ENCODE data around the gene ANKRD66. TPM values are rescaled to one million over a fixed set of nuclear protein-coding genes. Genes with fewer than 3 reads are reported as not detected.

ANKRD66 gene
- total RNA-seq, 4 donors from 2014 or later, result 2.3 TPM; not detected in 3

DNA sequence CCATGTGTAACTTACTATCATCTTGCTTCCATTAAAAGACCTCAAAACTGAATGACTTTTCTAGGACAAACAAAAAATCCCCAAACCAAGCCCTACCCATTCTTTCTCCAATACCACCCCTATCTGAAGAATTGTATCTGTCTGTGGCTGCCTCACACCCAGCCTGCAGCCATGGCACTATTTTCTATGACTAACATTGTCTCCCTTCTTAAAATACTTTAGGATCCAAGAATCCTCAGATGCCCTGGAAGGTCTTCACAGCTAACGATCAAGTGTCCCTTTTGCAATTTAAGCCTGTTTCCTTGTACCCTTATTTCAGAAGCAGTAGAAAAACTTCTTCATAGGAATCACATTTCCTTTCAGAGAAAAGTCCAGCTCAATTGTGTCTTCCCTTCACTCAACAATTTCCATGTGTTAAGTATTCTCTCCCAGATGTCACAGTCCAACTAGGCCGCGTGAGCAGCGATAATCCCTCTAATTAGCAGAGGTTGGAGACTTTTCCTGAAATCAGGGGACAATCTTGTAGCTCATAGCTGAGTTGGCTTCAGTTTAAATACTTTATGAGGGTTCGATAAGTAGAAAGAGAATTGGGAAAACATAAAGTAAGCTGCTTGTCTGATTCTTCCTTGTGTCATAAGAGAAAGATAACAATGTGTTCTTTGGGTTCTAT lies 41.3 kb downstream of the ANKRD66 start:
- no peaks in the 10 kb centered on the region for H3K9me3 ChIP-seq
- no peaks in the 10 kb centered on the region for H3K27me3 ChIP-seq
- no peak overlapping the region for H3K27ac ChIP-seq
- no peak for DNase-seq
- no peak for TF ChIP-seq POLR2A (IDR thresholded peaks at IDR 0.05)
- intact Hi-C loops (cut with DNase I; ENCODE audit: low total_unique reads), result no loop called here
- no peak overlapping the region for H3K4me3 ChIP-seq
- no peaks in the 10 kb centered on the region for H3K4me1 ChIP-seq
- no peaks in the 10 kb centered on the region for H3K36me3 ChIP-seq

DNA sequence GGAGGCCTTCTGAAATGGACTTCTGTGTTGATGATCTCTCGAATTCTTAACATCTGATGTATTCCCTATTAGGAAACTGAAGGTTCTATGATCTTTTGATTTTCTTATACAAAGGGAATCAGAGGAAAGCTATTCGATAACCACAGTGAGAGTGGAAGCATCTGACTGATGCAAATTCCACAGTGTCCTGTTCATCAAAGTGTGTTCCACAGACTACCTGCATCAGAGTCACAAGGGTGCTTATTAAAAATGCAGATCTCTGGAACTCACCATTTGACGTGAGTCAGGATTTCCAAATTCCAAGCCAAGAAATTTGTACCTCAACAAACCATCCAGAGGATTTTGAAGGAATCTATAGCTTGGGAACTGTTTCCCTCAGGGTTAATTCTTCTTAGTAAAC lies 42.1 kb downstream of the ANKRD66 start:
- DNase-seq, result no peak
- H3K4me1 ChIP-seq, result no peaks in the 10 kb centered on the region
- intact Hi-C loops (cut with DNase I; ENCODE audit: low total_unique reads), result no loop called here
- H3K9me3 ChIP-seq, result no peaks in the 10 kb centered on the region
- TF ChIP-seq, protein P1, sequence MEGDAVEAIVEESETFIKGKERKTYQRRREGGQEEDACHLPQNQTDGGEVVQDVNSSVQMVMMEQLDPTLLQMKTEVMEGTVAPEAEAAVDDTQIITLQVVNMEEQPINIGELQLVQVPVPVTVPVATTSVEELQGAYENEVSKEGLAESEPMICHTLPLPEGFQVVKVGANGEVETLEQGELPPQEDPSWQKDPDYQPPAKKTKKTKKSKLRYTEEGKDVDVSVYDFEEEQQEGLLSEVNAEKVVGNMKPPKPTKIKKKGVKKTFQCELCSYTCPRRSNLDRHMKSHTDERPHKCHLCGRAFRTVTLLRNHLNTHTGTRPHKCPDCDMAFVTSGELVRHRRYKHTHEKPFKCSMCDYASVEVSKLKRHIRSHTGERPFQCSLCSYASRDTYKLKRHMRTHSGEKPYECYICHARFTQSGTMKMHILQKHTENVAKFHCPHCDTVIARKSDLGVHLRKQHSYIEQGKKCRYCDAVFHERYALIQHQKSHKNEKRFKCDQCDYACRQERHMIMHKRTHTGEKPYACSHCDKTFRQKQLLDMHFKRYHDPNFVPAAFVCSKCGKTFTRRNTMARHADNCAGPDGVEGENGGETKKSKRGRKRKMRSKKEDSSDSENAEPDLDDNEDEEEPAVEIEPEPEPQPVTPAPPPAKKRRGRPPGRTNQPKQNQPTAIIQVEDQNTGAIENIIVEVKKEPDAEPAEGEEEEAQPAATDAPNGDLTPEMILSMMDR (IDR thresholded peaks at IDR 0.05), result no peak
- no peak for TF ChIP-seq POLR2A (IDR thresholded peaks at IDR 0.05)
- H3K27ac ChIP-seq, result no peak overlapping the region
- H3K4me3 ChIP-seq, result no peak overlapping the region
- H3K36me3 ChIP-seq, result no peaks in the 10 kb centered on the region
- H3K27me3 ChIP-seq, result no peaks in the 10 kb centered on the region

DNA sequence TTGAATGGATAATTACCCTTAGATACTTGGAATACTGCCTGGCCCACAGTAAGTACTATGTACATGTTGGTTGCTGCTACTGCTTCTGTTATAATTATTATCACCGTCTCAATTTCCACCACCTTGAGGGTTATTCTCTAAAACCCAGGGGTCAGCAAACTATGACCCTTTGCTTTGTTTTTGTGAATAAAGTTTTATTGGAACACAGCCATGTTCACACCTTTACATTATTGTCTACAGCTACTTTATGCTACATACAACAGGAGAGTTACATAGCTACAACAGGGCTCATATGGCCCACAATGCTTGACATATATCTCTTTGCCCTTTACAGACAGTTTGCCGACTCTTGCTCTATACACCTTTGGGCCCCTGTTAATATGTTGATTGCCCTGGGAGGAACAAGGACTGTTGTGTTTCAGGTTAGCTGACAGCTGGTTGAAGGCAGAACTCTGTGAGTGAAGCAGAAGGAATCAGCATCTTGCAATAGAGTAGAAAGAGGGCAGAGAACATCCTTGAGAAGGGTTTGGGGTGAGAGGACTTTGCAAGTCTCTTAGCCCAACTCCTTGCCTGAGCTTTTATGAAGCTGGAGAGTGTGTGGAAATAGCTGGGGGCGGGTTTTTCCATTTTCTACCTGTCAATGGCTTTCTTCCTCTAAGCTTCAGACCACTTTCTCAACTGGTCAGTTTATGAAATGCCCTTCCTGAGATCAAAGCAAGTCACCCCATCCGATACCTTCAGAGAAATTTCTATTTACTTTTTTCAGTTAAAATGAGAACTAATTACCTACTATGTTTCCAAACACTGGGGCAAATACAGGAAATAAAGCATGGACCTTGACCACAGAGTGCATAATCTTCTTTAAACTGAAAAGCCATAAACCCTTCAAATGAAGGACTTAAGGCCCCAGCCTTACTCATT lies 43.0 kb downstream of the ANKRD66 start:
- no peak for DNase-seq
- H3K27me3 ChIP-seq, result no peaks in the 10 kb centered on the region
- no peaks in the 10 kb centered on the region for H3K36me3 ChIP-seq
- intact Hi-C loops (cut with DNase I; ENCODE audit: low total_unique reads), result no loop called here
- H3K27ac ChIP-seq, result no peak overlapping the region
- TF ChIP-seq, protein P1 (IDR thresholded peaks at IDR 0.05), result no peak
- no peak for TF ChIP-seq POLR2A (IDR thresholded peaks at IDR 0.05)
- no peaks in the 10 kb centered on the region for H3K9me3 ChIP-seq
- no peak overlapping the region for H3K4me3 ChIP-seq
- no peaks in the 10 kb centered on the region for H3K4me1 ChIP-seq

DNA sequence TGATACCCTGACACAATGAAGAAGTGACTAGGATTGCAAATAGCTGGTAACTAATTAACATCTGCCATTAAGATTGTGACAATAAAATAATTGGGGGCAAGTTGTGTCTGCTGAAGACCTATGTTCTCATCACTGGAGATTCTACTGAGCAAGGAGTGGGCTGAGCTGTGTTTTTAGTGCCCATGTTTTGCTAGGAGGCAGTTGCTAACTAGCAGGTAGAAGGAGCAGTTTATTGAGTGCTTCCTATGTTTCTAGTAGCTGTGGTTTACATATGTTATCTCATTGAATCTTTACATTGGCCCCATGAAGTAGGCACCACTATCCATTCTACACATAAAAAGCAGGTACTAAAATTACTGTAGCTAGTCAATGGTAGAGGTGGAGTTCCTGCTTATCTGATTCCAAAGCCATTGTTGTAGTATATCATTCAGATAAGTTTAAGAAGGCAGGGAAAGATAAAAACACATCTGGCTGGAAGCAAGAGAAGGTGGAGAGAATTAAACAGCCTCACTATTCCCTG lies 43.7 kb downstream of the ANKRD66 start:
- Histone ChIP-seq H3K4me3 (no peak overlapping the region), H3K4me1 (no peaks in the 10 kb centered on the region), H3K27me3 (no peaks in the 10 kb centered on the region), H3K27ac (no peak overlapping the region), H3K36me3 (no peaks in the 10 kb centered on the region), H3K9me3 (no peaks in the 10 kb centered on the region)
- intact Hi-C loops (cut with DNase I; ENCODE audit: low total_unique reads), result no loop called here
- DNase-seq, result no peak
- TF ChIP-seq, protein P1 (IDR thresholded peaks at IDR 0.05), result no peak
- no peak for TF ChIP-seq POLR2A (IDR thresholded peaks at IDR 0.05)

DNA sequence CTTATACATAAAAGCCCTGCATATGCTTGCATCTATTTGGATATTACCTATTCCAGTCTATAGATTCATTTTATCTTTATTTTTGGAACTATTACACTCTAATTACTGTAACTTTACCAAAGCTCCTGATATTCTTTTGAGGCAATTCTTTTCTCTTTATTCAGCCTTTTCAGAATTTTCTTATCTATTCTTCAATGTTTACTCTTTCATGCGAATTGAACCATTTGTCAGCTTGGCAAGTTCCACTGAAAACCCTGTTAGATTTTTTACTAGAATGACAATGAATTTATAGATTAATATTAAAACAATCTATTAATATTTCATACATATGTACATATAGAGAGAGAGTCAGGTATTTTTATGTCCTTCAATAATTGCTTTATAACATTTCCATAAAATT lies 45.9 kb downstream of the ANKRD66 start:
- no peak overlapping the region for H3K4me3 ChIP-seq
- TF ChIP-seq, protein P1 (IDR thresholded peaks at IDR 0.05), result no peak
- no peak for TF ChIP-seq POLR2A (IDR thresholded peaks at IDR 0.05)
- H3K9me3 ChIP-seq, result no peaks in the 10 kb centered on the region
- H3K36me3 ChIP-seq, result no peaks in the 10 kb centered on the region
- intact Hi-C loops (cut with DNase I; ENCODE audit: low total_unique reads), result no loop called here
- no peaks in the 10 kb centered on the region for H3K27me3 ChIP-seq
- DNase-seq, result no peak
- no peaks in the 10 kb centered on the region for H3K4me1 ChIP-seq
- no peak overlapping the region for H3K27ac ChIP-seq

Measured in uterus (tissue), 4 donors.